Neural cell (in vitro differentiated cells): ENCODE measurements around the gene TMEM174.

Experiments used
- EZH2 ChIP-seq: fragments of 200-600, 300-800 bp; shearing (Covaris generic), sonication (generic); IDR thresholded peaks from 2 replicates; pipeline ENCODE4 v1.6.1; 2014; ENCODE audit warnings: antibody characterized with exemption, low read length, borderline replicate concordance, mild to moderate bottlenecking; ENCODE audit not compliant: insufficient read depth, poor library complexity, severe bottlenecking
- POLR2AphosphoS5 ChIP-seq: IDR thresholded peaks from 2 replicates; pipeline ENCODE4 v1.6.1; 2012
- SMC3 ChIP-seq: fragments of 450-650 bp; conservative IDR thresholded peaks from 2 replicates; pipeline ENCODE4 v1.6.1; 2014; ENCODE audit warnings: antibody characterized with exemption, mild to moderate bottlenecking, moderate library complexity; ENCODE audit not compliant: poor library complexity
- TF ChIP-seq, protein P1 (sequence below): fragments of 450-650 bp; IDR thresholded peaks from 2 replicates; pipeline ENCODE4 v1.5.1; 2014; ENCODE audit warnings: antibody characterized with exemption, mild to moderate bottlenecking, moderate library complexity; ENCODE audit not compliant: poor library complexity, severe bottlenecking
- TF ChIP-seq, protein P2 (sequence below): IDR thresholded peaks from 2 replicates; pipeline ENCODE4 v1.6.1; 2012; ENCODE audit warnings: borderline replicate concordance

DNA sequence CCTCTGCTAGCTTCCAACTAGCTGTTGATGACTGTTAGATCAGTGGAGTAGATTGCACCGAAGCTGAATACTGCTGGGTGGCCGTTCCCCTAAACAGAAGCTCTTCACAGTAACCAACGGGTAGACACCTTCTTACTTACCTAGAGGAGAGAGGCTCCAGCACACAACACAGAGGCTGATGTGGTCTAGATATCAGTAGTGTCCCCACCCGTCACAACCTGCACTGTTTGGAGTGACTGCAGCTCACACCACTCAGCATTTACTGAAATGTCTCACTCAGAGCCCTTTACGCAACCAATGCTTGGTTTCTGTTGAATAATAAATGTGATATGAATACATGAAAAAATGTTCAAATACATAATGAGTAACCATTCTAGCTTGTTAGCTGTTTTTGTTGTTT lies 5.3 kb downstream of the TMEM174 start:
- no peak for TF ChIP-seq SMC3
- TF ChIP-seq, protein P1, sequence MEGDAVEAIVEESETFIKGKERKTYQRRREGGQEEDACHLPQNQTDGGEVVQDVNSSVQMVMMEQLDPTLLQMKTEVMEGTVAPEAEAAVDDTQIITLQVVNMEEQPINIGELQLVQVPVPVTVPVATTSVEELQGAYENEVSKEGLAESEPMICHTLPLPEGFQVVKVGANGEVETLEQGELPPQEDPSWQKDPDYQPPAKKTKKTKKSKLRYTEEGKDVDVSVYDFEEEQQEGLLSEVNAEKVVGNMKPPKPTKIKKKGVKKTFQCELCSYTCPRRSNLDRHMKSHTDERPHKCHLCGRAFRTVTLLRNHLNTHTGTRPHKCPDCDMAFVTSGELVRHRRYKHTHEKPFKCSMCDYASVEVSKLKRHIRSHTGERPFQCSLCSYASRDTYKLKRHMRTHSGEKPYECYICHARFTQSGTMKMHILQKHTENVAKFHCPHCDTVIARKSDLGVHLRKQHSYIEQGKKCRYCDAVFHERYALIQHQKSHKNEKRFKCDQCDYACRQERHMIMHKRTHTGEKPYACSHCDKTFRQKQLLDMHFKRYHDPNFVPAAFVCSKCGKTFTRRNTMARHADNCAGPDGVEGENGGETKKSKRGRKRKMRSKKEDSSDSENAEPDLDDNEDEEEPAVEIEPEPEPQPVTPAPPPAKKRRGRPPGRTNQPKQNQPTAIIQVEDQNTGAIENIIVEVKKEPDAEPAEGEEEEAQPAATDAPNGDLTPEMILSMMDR: no peak
- TF ChIP-seq POLR2AphosphoS5: no peak
- no peak for TF ChIP-seq EZH2
- TF ChIP-seq, protein P2, sequence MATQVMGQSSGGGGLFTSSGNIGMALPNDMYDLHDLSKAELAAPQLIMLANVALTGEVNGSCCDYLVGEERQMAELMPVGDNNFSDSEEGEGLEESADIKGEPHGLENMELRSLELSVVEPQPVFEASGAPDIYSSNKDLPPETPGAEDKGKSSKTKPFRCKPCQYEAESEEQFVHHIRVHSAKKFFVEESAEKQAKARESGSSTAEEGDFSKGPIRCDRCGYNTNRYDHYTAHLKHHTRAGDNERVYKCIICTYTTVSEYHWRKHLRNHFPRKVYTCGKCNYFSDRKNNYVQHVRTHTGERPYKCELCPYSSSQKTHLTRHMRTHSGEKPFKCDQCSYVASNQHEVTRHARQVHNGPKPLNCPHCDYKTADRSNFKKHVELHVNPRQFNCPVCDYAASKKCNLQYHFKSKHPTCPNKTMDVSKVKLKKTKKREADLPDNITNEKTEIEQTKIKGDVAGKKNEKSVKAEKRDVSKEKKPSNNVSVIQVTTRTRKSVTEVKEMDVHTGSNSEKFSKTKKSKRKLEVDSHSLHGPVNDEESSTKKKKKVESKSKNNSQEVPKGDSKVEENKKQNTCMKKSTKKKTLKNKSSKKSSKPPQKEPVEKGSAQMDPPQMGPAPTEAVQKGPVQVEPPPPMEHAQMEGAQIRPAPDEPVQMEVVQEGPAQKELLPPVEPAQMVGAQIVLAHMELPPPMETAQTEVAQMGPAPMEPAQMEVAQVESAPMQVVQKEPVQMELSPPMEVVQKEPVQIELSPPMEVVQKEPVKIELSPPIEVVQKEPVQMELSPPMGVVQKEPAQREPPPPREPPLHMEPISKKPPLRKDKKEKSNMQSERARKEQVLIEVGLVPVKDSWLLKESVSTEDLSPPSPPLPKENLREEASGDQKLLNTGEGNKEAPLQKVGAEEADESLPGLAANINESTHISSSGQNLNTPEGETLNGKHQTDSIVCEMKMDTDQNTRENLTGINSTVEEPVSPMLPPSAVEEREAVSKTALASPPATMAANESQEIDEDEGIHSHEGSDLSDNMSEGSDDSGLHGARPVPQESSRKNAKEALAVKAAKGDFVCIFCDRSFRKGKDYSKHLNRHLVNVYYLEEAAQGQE: no peak
